B cell (primary cell): Measurements from ENCODE around the gene ACSBG1. TPM values are rescaled to one million over a fixed set of nuclear protein-coding genes. Genes with fewer than 3 reads are reported as not detected.

Experiments used
- ATAC-seq: fragments of 200-7000 bp; cut with Tn5 transposase; one replicate; pipeline ENCODE4 v1.10.0; 2021; ENCODE audit warnings: low read depth, mild to moderate bottlenecking, moderate number of reproducible peaks, moderate library complexity
- CTCF ChIA-PET: fragments of 350-600 bp; sonication (Branson Sonifier 250); formaldehyde crosslinking; loops from one replicate; lab custom pipeline; 2021; ENCODE audit warnings: antibody characterized with exemption, inconsistent platforms; lab: Charles Lee
- POLR2A ChIA-PET: fragments of 350-600 bp; sonication (Branson Sonifier 250); formaldehyde crosslinking; loops from one replicate; lab custom pipeline; 2021; ENCODE audit warnings: antibody characterized with exemption; lab: Charles Lee
- DNase-seq: peaks from one replicate; pipeline ENCODE4 v3.0.0; 2013
- H2AFZ ChIP-seq: 2 replicates; pipeline ENCODE4 v1.6.1; 2012; ENCODE audit warnings: mild to moderate bottlenecking, low read depth, low read length; ENCODE audit not compliant: insufficient read depth, poor library complexity, severe bottlenecking
- H3K27ac ChIP-seq, 2 donors: 1 replicate in 1 of 2; 2 replicates in 1 of 2; pipeline ENCODE4 v1.5.1; 2012 to 2013; ENCODE audit warnings: low read length in 2 of 2, mild to moderate bottlenecking in 2 of 2, moderate library complexity in 1 of 2
- H3K27me3 ChIP-seq, 4 experiments: fragments of 200-600 bp in 1 of 4; sonication (generic) in 1 of 4; replicated peaks in 1 of 4; 1 replicate in 2 of 4; 2 replicates in 2 of 4; pipeline versions ENCODE4 v1.6.1 to v1.7.0; 2013 to 2016; ENCODE audit warnings: low read length in 3 of 4, mild to moderate bottlenecking in 2 of 4, mixed read lengths in 1 of 4, moderate library complexity in 1 of 4; ENCODE audit not compliant: insufficient read depth in 4 of 4, control insufficient read depth in 3 of 4; ENCODE audit errors: control extremely low read depth in 1 of 4
- H3K36me3 ChIP-seq, 2 experiments: replicated peaks in 1 of 2; 1 replicate in 1 of 2; 2 replicates in 1 of 2; pipeline versions ENCODE4 v1.6.1 to v1.7.1; 2013; ENCODE audit warnings: low read length in 1 of 2; ENCODE audit not compliant: insufficient read depth in 2 of 2, control insufficient read depth in 1 of 2; ENCODE audit errors: control extremely low read depth in 1 of 2, extremely low read depth in 1 of 2
- H3K4me1 ChIP-seq, 2 donors: fragments of 200-600 bp in 1 of 2; sonication (generic) in 1 of 2; 1 replicate in 1 of 2; 2 replicates in 1 of 2; pipeline versions ENCODE4 v1.5.1 to v1.6.1; 2013 to 2017; ENCODE audit warnings: low read length in 2 of 2; ENCODE audit not compliant: control insufficient read depth in 2 of 2, insufficient read depth in 2 of 2
- H3K4me2 ChIP-seq: replicated peaks from 2 replicates; pipeline ENCODE3; 2012; ENCODE audit warnings: mild to moderate bottlenecking, low read depth, low read length; ENCODE audit not compliant: poor library complexity, severe bottlenecking
- H3K4me3 ChIP-seq, 5 experiments: fragments of 200-600 bp in 1 of 5; sonication (generic) in 1 of 5; 1 replicate in 3 of 5; 2 replicates in 2 of 5; pipeline versions ENCODE4 v1.5.1 to v1.7.0; 2011 to 2016; ENCODE audit warnings: low read length in 4 of 5, mild to moderate bottlenecking in 4 of 5, low read depth in 2 of 5, control low read depth in 1 of 5, moderate library complexity in 1 of 5; ENCODE audit not compliant: insufficient read depth in 1 of 5; ENCODE audit errors: control extremely low read depth in 1 of 5, extremely low read depth in 1 of 5
- H3K79me2 ChIP-seq: fragments of 200-600 bp; sonication (generic); one replicate; pipeline ENCODE4 v1.6.0; 2016; ENCODE audit warnings: low read length; ENCODE audit not compliant: control insufficient read depth, insufficient read depth
- H3K9ac ChIP-seq: fragments of 200-600 bp; sonication (generic); 2 replicates; pipeline ENCODE4 v1.6.1; 2017; ENCODE audit warnings: mild to moderate bottlenecking, low read length, moderate library complexity
- H3K9me3 ChIP-seq, 3 donors: one replicate each; pipeline versions ENCODE4 v1.6.1 to v1.7.1; 2013; ENCODE audit warnings: low read length in 2 of 3; ENCODE audit not compliant: control insufficient read depth in 2 of 3, insufficient read depth in 1 of 3; ENCODE audit errors: control extremely low read depth in 1 of 3
- H4K20me1 ChIP-seq: 2 replicates; pipeline ENCODE4 v1.6.0; 2012; ENCODE audit warnings: mild to moderate bottlenecking, low read length; ENCODE audit not compliant: insufficient read depth, control insufficient read depth, poor library complexity, severe bottlenecking
- H3K27ac Mint-ChIP-seq: one replicate; pipeline ENCODE4 v1.8.0; 2021; ENCODE audit warnings: mixed read lengths
- H3K27me3 Mint-ChIP-seq: one replicate; pipeline ENCODE4 v1.8.0; 2021; ENCODE audit warnings: mixed read lengths
- H3K4me1 Mint-ChIP-seq: one replicate; pipeline ENCODE4 v1.8.0; 2021; ENCODE audit warnings: mixed read lengths
- H3K4me3 Mint-ChIP-seq: one replicate; pipeline ENCODE4 v1.8.0; 2021; ENCODE audit warnings: mixed read lengths
- H3K9me3 Mint-ChIP-seq: one replicate; pipeline ENCODE4 v1.8.0; 2022; ENCODE audit warnings: mixed read lengths; ENCODE audit not compliant: insufficient read depth
- CTCF ChIP-seq: fragments of 200-600 bp; IDR thresholded peaks from one replicate; pipeline ENCODE4 v1.8.0; 2022; ENCODE audit warnings: antibody characterized with exemption, mild to moderate bottlenecking
- EZH2 ChIP-seq: IDR thresholded peaks from 2 replicates; pipeline ENCODE4 v1.6.1; 2012; ENCODE audit warnings: borderline replicate concordance, low read depth, mild to moderate bottlenecking, moderate library complexity, low read length; ENCODE audit not compliant: insufficient read depth, poor library complexity, severe bottlenecking
- whole genome bisulfite sequencing: methylation state at CpG from one replicate; pipeline ENCODE4 v1.1.5; 2013; ENCODE audit warnings: missing lambda C conversion rate; ENCODE audit not compliant: insufficient coverage; 5-methylcytosine and 5-hydroxymethylcytosine counted together
- intact Hi-C: fragments of 100-400 bp; cut with micrococcal nuclease; formaldehyde crosslinking; loops from one replicate; pipeline ENCODE4 v1.10.0; 2022
- polyA plus RNA-seq: library from polyadenylated mRNA; depleted of rRNA; stranded (reverse); fragments of >200 nt; gene quantifications from 2 replicates; pipeline ENCODE4 v1.2.3, GENCODE V29; 2012
- total RNA-seq, 2 donors: library from RNA; stranded (reverse); fragments of 120-200 nt in 1 of 2; gene quantifications; 1 replicate in 1 of 2; 2 replicates in 1 of 2; pipeline versions ENCODE4 v1.2.3 to v1.2.4, GENCODE V29; 2013 to 2022

Gene ACSBG1
- total and polyA plus RNA-seq, 2 donors (not counting 1 experiment from before 2014, with no cell fraction given), result 0.03 to 0.07 TPM

GRCh38 chr15:78242128-78242527 lies 7.8 kb upstream of the ACSBG1 start:
- Histone ChIP-seq H3K4me2 (no peak overlapping the region), H3K9me3 (no peaks in the 10 kb centered on the region), H3K4me3 (no peak overlapping the region), H3K79me2 (no peaks in the 10 kb centered on the region), H3K9ac (no peak overlapping the region), H3K27ac (no peak overlapping the region), H2AFZ (no peak overlapping the region), H3K27me3 (peaks cover 0 to 7% (median 0%) of the 10 kb centered on the region in 4 experiments), H3K36me3 (no peaks in the 10 kb centered on the region), H3K4me1 (no peaks in the 10 kb centered on the region), H4K20me1 (no peaks in the 10 kb centered on the region)
- POLR2A ChIA-PET, result no interaction called here
- ATAC-seq (no peak), DNase-seq (peak; percentile 11)
- peaks cover 6% of the 10 kb centered on the region for H3K27me3 Mint-ChIP-seq
- WGBS, result 79% methylated on average over 5 of the region's 5 CpGs
- no peaks in the 10 kb centered on the region for H3K9me3 Mint-ChIP-seq
- intact Hi-C loops, result no loop called here
- H3K4me1 Mint-ChIP-seq, result no peaks in the 10 kb centered on the region
- CTCF ChIA-PET, result interaction anchor here (0.9 to 8.0 kb wide), 12 partner anchors 13 to 332 kb away, joined by 3 to 195 read pairs (median 5); partner anchors contain the start of gene CIB2
- TF ChIP-seq CTCF (no peak), EZH2 (no peak)
- H3K27ac Mint-ChIP-seq, result no peak overlapping the region
- H3K4me3 Mint-ChIP-seq, result no peak overlapping the region

- Histone ChIP-seq H3K4me1 (no peaks in the 10 kb centered on the region), H3K4me3 (no peak overlapping the region), H3K36me3 (no peaks in the 10 kb centered on the region), H3K27me3 (peaks cover 0 to 7% (median 0%) of the 10 kb centered on the region in 4 experiments), H3K9ac (no peak overlapping the region), H3K27ac (no peak overlapping the region), H2AFZ (peak overlapping the region; percentile 49), H3K4me2 (no peak overlapping the region), H4K20me1 (no peaks in the 10 kb centered on the region), H3K79me2 (no peaks in the 10 kb centered on the region), H3K9me3 (no peaks in the 10 kb centered on the region)
- Mint-ChIP-seq H3K9me3 (no peaks in the 10 kb centered on the region), H3K27ac (no peak overlapping the region), H3K27me3 (peaks cover 6% of the 10 kb centered on the region), H3K4me3 (no peak overlapping the region), H3K4me1 (no peaks in the 10 kb centered on the region)
- CTCF ChIA-PET, result interaction anchor here (0.6 to 8.0 kb wide), 28 partner anchors 9 to 331 kb away, joined by 3 to 195 read pairs (median 4); partner anchors contain the start of gene CIB2
- intact Hi-C loops, result loop anchor here (1.0 kb wide), 4 partner anchors 46 to 282 kb away; partner anchors contain the start of gene CIB2
- 16% methylated on average over 8 of the region's 12 CpGs for WGBS
- ATAC-seq (peak; percentile 92), DNase-seq (peak; percentile 79)
- TF ChIP-seq EZH2 (no peak), CTCF (peak; percentile 87)
- POLR2A ChIA-PET, result no interaction called here
These were observed 6.7 kb upstream of the ACSBG1 start for GRCh38 chr15:78241017-78241416.
